GM12872 (cell line): ENCODE measurements around the gene GFRA1.

ENCODE experiments used
- CTCF ChIP-seq: IDR thresholded peaks from 3 replicates; pipeline ENCODE4 v1.5.1; 2011; ENCODE audit warnings: low read depth, mild to moderate bottlenecking, low read length, moderate library complexity; ENCODE audit not compliant: insufficient read depth

GFRA1 gene

GRCh38 chr10:116134322-116134721 is 138.7 kb downstream of the GFRA1 start:
- TF ChIP-seq CTCF = no peak

GRCh38 chr10:116133634-116134033 is 139.4 kb downstream of the GFRA1 start:
- TF ChIP-seq CTCF = no peak

GRCh38 chr10:116132780-116133399 is 140.1 kb downstream of the GFRA1 start:
- no peak for TF ChIP-seq CTCF

- no peak for TF ChIP-seq CTCF
Measured at GRCh38 chr10:116130006-116130405, 143.0 kb downstream of the GFRA1 start.

DNA sequence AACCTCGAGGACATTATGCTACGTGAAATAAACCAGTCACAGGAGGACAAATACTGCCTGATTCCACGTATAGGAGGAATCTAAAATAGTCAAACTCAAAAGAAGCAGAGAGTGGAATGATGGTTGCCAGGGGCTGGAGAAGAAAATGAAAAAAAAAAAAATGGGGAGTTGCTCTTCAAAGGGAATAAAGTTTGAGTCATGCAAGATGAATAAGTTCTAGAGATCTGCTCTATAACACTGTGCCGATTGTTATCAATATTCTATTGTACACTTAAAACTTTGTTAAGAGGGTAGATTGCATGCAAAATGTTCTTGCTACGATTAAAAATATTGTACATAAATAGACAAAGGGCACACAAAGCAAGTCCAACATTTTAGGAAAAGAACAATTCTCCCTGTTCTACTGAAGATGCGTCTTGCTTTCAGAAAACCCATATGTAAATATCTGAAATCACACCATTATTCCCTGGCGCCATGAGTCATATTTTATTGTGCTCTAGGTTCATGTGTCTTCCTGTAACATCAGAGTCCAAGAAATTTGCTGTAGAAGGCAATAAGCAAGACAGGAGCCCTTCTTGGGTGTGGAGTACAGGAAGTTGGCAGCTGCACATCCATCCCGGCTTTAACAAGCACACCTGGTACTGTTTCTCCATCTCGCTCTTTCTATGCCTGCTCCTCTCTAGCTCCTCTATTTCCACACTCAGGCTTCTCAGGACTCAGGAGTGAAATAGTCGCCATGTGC is 145.9 kb downstream of the GFRA1 start:
- TF ChIP-seq CTCF = no peak

DNA sequence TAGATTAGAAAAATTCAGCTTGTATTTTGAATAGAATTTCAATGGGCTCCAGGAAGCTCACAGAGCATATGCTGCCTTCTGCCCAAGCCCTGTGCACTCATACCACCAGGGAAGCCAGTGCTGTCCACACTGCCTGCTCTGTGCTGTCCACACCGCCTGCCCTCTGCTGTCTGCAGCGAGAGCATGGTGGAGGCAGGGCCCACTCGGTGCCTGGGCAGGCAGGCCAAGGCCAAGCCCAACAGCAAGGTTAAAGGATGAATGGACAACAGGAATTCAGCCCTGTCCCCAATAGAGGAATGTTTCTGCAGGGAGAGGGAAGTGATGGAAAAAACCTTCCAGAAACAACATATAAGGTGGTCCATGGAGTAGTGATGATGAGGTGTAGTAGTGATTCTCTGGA is 146.8 kb downstream of the GFRA1 start:
- no peak for TF ChIP-seq CTCF

DNA sequence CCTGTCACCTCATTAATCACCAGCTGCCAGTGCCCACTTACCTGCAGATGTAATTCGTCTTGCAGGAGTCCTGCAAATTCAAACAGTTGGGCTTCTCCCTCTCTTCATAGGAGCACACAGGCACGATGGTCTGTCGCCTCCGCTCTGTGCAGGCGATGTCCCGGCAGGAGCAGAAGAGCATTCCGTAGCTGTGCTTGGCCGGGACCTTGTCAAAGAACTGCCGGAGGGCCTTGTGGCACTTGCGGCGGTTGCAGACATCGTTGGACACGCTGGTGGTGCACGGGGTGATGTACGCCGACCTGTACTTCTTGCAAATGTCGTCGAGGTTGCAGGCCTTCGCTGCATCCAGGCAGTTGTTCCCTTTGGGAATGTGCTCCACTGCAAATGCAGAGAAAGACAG is 147.8 kb downstream of the GFRA1 start:
- TF ChIP-seq CTCF = no peak
